ENCODE results near the gene DNAAF1.

The DNAAF1 gene

DNA sequence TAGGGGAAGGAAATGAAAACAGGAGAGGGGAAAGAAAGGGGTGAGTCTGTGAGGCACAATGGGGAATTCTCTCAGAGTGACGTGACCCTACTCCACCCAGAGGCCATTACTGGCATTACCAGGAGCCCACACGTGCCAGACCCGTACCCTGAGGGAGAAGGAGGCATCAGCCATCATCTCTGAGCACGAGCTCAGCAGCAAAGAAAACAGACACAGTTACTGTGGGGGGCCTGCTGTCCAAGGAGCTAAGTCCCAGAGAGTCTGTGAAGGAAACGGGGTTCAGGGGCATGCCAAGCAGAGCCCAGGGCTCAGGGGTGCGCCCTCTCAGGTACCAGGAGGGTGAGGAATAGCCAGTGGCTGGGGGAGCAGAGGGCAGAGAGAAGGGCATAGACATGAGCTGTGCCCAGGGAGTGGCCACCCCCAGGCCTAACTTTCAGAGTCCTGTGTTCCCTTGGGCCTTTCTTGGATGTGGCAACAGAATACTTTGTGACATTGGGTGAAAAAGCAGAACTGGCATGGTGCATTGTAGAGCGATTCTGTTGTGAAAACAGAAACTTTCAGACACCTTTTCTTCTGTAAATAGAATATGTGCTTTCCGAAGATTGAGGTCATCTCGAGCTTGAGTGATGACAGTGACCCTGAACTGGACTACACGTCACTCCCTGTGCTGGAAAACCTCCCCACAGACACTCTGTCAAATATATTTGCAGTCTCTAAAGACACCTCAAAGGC, 30.4 kb downstream of the DNAAF1 start:
- Histone ChIP-seq H3K27me3 (peaks cover 3% of the 10 kb centered on the region; the same call in 1 of the 2 replicates), H3K9me3 (no peaks in the 10 kb centered on the region), H3K4me1 (peaks cover 2% of the 10 kb centered on the region; the same call in 1 of the 2 replicates), H3K36me3 (peaks cover 15% of the 10 kb centered on the region; the same call in 1 of the 2 replicates), H3K4me3 (ENCODE audit: low read depth, low read length) (no peak overlapping the region)
- peak; percentile 69 for TF ChIP-seq CTCF (IDR thresholded peaks at IDR 0.05; ENCODE audit: low read depth, low read length)
- DNase-seq, result peak; percentile 73

DNA sequence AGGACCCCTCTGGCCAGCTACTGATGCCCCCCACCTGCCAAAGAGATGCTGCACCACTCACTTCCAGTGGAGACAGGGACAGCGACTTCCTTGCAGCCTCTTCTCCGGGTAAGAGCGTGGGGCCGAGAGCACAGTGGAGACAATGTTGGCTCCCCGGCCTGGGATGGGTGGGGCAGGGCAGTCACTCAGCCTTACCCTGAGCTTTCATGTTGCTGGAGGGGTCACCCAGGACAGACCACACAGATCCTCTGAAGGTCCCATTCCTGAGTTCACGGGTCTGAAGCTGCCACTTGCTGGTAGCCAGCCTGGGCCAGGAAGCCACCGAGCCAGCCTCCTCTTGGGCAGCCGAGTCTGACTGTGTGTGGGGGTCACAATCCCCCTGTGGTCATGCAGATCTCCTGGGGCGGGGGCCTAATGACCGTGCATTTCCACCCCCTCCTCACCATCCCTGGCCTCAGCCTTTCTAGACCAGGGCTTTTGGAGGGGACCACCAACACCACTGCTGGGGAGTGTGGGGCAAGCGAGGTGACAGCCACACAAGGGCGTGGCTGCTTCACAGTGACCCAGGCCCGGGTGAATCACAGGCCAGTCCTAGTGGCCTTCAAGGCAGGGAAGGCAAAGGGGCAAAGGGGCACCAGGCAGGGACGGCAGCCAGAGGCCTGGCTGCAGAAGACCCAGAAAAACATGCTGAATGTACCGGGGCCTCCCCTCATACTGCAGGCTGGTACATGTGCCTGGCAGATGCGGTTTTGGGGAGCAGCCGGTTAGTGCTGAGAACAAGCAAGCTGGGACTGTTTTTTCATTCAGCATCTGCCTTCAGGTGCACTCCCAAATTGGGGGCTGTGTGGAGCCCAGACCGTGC, 31.3 kb downstream of the DNAAF1 start:
- H3K27me3 ChIP-seq, result peaks cover 3% of the 10 kb centered on the region; the same call in 1 of the 2 replicates
- peaks cover 2% of the 10 kb centered on the region; the same call in 1 of the 2 replicates for H3K4me1 ChIP-seq
- no peak for TF ChIP-seq CTCF (IDR thresholded peaks at IDR 0.05; ENCODE audit: low read depth, low read length)
- DNase-seq, result no peak
- peaks cover 22% of the 10 kb centered on the region for H3K36me3 ChIP-seq
- H3K4me3 ChIP-seq (ENCODE audit: low read depth, low read length), result no peak overlapping the region
- H3K9me3 ChIP-seq, result no peaks in the 10 kb centered on the region

GRCh38 chr16:84177741-84178073, 32.6 kb downstream of the DNAAF1 start:
- Histone ChIP-seq H3K4me1 (peaks cover 2% of the 10 kb centered on the region; the same call in 1 of the 2 replicates), H3K9me3 (no peaks in the 10 kb centered on the region), H3K4me3 (ENCODE audit: low read depth, low read length) (no peak overlapping the region), H3K36me3 (peaks cover 35% of the 10 kb centered on the region), H3K27me3 (peaks cover 3% of the 10 kb centered on the region; the same call in 1 of the 2 replicates)
- no peak for TF ChIP-seq CTCF (IDR thresholded peaks at IDR 0.05; ENCODE audit: low read depth, low read length)
- no peak for DNase-seq

DNA sequence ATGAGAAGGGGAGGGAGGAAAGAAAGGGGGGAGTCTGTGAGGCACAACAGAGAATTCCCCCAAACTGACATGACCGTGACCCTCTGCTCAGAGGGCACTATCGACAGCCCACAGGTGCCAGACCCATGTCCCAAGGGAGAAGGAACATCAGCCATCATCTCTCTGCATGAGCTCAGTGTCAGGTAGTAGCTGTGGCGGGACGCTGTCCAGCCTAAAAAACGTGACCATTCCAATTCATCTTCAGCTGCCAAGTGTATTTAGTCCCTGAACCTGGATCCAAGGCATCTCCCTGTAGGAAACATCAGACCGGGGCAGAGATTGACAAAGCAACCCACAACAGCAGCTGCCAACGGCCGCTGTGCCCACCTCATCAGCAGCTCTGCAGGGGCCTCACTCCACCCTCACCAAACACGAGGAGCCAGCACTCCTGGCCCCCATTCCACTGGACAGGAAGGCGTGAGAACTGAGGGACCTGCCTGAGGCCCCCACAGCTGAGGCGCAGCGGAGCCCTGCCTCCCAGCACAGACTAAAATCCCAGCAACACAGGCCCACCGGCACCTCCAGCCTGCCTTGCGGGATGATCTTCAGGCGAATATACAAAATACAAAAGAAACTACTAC, 33.1 kb downstream of the DNAAF1 start:
- DNase-seq, result no peak
- H3K4me3 ChIP-seq (ENCODE audit: low read depth, low read length), result no peak overlapping the region
- peaks cover 2% of the 10 kb centered on the region; the same call in 1 of the 2 replicates for H3K4me1 ChIP-seq
- no peak for TF ChIP-seq CTCF (IDR thresholded peaks at IDR 0.05; ENCODE audit: low read depth, low read length)
- peaks cover 40% of the 10 kb centered on the region for H3K36me3 ChIP-seq
- peaks cover 3% of the 10 kb centered on the region; the same call in 1 of the 2 replicates for H3K27me3 ChIP-seq
- H3K9me3 ChIP-seq, result no peaks in the 10 kb centered on the region

GRCh38 chr16:84178892-84179611, 33.9 kb downstream of the DNAAF1 start:
- H3K9me3 ChIP-seq, result no peaks in the 10 kb centered on the region
- peaks cover 3% of the 10 kb centered on the region; the same call in 1 of the 2 replicates for H3K27me3 ChIP-seq
- no peak for DNase-seq
- no peak for TF ChIP-seq CTCF (IDR thresholded peaks at IDR 0.05; ENCODE audit: low read depth, low read length)
- no peak overlapping the region for H3K4me3 ChIP-seq (ENCODE audit: low read depth, low read length)
- peaks cover 44% of the 10 kb centered on the region for H3K36me3 ChIP-seq
- peaks cover 2% of the 10 kb centered on the region; the same call in 1 of the 2 replicates for H3K4me1 ChIP-seq
